ENCODE measurements around the gene CALCOCO1. TPM values are rescaled to one million over a fixed set of nuclear protein-coding genes. Genes with fewer than 3 reads are reported as not detected.

The CALCOCO1 gene
- total and polyA plus RNA-seq, 2 of the 8 experiments (the other 6 are each of a cell fraction or from before 2014, with no cell fraction given) = 20.3 to 39.3 TPM

DNA sequence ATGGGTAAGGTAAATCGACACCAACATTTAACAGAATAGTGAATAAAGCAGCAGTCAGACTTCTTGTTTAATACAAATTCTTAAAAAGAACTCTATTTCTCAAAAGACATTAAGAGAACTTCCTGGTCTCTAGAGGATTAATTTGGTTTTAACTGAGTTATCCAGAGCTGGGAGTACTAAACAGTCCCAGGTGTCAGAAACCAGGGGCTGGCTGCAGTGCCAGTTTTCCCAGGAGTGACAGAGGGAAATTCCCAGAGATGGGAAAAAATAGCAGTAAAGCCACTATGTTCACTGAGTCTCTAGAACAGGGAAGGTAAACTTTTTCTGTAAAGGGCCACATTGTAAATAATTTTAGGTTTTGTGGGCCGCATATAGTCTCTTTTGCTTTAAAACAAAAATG lies 60.2 kb downstream of the CALCOCO1 start:
- H3K56ac ChIP-seq (replicated peaks; ENCODE audit: insufficient read length, low read depth, low read length) = no peak overlapping the region
- no peaks in the 10 kb centered on the region for H3K9me3 ChIP-seq (ENCODE audit: insufficient read depth in 2 of 2, low read depth in 1 of 2, low read length in 1 of 2)
- H2BK12ac ChIP-seq (ENCODE audit: low read depth, low read length) = no peak overlapping the region
- FAIRE-seq = no peak
- no peak overlapping the region for H2BK120ac ChIP-seq (replicated peaks; ENCODE audit: low read depth, low read length)
- H3K18ac ChIP-seq (ENCODE audit: extremely low read depth, low read length) = no peak overlapping the region
- H4K8ac ChIP-seq (ENCODE audit: extremely low read depth, insufficient read depth, low read length) = no peak overlapping the region
- WGBS, 2 experiments (ENCODE audit: extremely low coverage in 1 of 2, insufficient coverage in 1 of 2, insufficient read length in 1 of 2, insufficient replicate concordance in 2 of 2, low coverage in 1 of 2, low lambda C conversion rate in 2 of 2, missing lambda C conversion rate in 1 of 2) = 96% methylated on average over 2 of the region's 2 CpGs; no CpG with 5 or more reads in 1 of the 2 experiments
- H4K5ac ChIP-seq (ENCODE audit: insufficient read length, low read depth, low read length) = no peak overlapping the region
- no peaks in the 10 kb centered on the region for H3K23me2 ChIP-seq (ENCODE audit: low read depth, low read length)
- no peak for DNase-seq (ENCODE audit: low read depth in 1 of 2, low spot score in 2 of 2)
- no peak overlapping the region for H3K23ac ChIP-seq (ENCODE audit: insufficient read length)
- H3K27me3 ChIP-seq (replicated peaks in 1 of 4; ENCODE audit: control insufficient read depth in 3 of 4, extremely low read depth in 1 of 4, insufficient read depth in 3 of 4, low read length in 3 of 4) = no peaks in the 10 kb centered on the region
- H2BK5ac ChIP-seq (ENCODE audit: low read depth, low read length) = no peak overlapping the region
- peaks cover 2 to 4% of the 10 kb centered on the region in 2 experiments for H4K20me1 ChIP-seq (replicated peaks in 1 of 2; ENCODE audit: control insufficient read depth in 1 of 2, insufficient read depth in 2 of 2, low read length in 2 of 2)
- H3K79me2 ChIP-seq (ENCODE audit: control insufficient read depth in 1 of 2, insufficient read depth in 2 of 2, low read length in 2 of 2) = 0 out of 4 replicates have a peak, but pooled peaks cover 0 to 8% of the 10 kb centered on the region in 2 experiments
- H3K14ac ChIP-seq (ENCODE audit: insufficient read length) = no peak overlapping the region
- H3K4me3 ChIP-seq (ENCODE audit: extremely low read depth in 1 of 4, insufficient read depth in 2 of 4, low read depth in 3 of 4, low read length in 4 of 4) = no peak overlapping the region
- H2BK20ac ChIP-seq (ENCODE audit: low read length) = no peak overlapping the region
- no peak overlapping the region for H2AK5ac ChIP-seq (ENCODE audit: low read depth, low read length)
- no peak overlapping the region for H2AFZ ChIP-seq (ENCODE audit: low read length)
- H2BK15ac ChIP-seq (ENCODE audit: low read length) = no peak overlapping the region
- no peaks in the 10 kb centered on the region for H3K4me1 ChIP-seq (replicated peaks in 1 of 4; ENCODE audit: control insufficient read depth in 3 of 4, insufficient read depth in 4 of 4, low read length in 3 of 4)
- H4K91ac ChIP-seq (replicated peaks; ENCODE audit: insufficient read length, low read length) = no peak overlapping the region
- ChIA-PET POLR2A (ENCODE audit: partially characterized antibody) (interaction anchor here (0.7 to 15.7 kb wide), 3 partner anchors 8 to 118 kb away, joined by 3 to 246 read pairs (median 3); partner anchors contain the start of gene ATP5MC2), CTCF (ENCODE audit: partially characterized antibody) (interaction anchor here (0.7 to 1.0 kb wide), 2 partner anchors 9 to 1339 kb away, joined by 3 read pairs; no protein-coding TSS in a partner anchor)
- H3K36me3 ChIP-seq (ENCODE audit: control insufficient read depth in 2 of 4, insufficient read depth in 4 of 4, low read length in 3 of 4) = peaks cover 25 to 85% (median 59%) of the 10 kb centered on the region in 4 experiments
- H3K4me2 ChIP-seq (ENCODE audit: insufficient read depth in 1 of 2, low read depth in 2 of 2, low read length in 2 of 2) = no peak overlapping the region
- H3K4ac ChIP-seq (replicated peaks; ENCODE audit: insufficient read length, low read depth, low read length) = no peak overlapping the region
- H3K27ac ChIP-seq (ENCODE audit: low read depth, low read length) = no peak overlapping the region
- H3K9ac ChIP-seq (replicated peaks in 1 of 4; ENCODE audit: extremely low read depth in 1 of 4, low read depth in 3 of 4, low read length in 3 of 4) = no peak overlapping the region
- H3K79me1 ChIP-seq (ENCODE audit: low read depth, low read length) = peaks cover 3% of the 10 kb centered on the region; the same call in 1 of the 2 replicates
- TF ChIP-seq SP2 (IDR thresholded peaks at IDR 0.05; ENCODE audit: low read length) = no peak
- TF ChIP-seq ATF3 (IDR thresholded peaks at IDR 0.05; ENCODE audit: insufficient read depth, low read depth, low read length) = no peak
- TF ChIP-seq PHF8 (conservative IDR thresholded peaks at IDR 0.05; ENCODE audit: low read depth, low read length) = no peak
- no peak for TF ChIP-seq NANOG (IDR thresholded peaks at IDR 0.05; ENCODE audit: insufficient read depth, low read depth, low read length, poor library complexity, severe bottlenecking)
- no peak for TF ChIP-seq EP300 (IDR thresholded peaks at IDR 0.05; ENCODE audit: borderline replicate concordance in 1 of 2, low read depth in 2 of 2, low read length in 2 of 2)
